Trophoblast cell (in vitro differentiated cells and primary cell): ENCODE measurements around the gene TREML2.

Experiments
- DNase-seq, 2 donors: peaks; one replicate each; pipeline ENCODE4 v3.0.0-alpha.2; 2016
- H2AFZ ChIP-seq: 2 replicates; pipeline ENCODE4 v1.6.1; 2013; ENCODE audit warnings: low read length, moderate library complexity, mild to moderate bottlenecking; ENCODE audit not compliant: insufficient read depth, poor library complexity
- H2AK5ac ChIP-seq: 2 replicates; pipeline ENCODE4 v1.6.1; 2013; ENCODE audit warnings: mild to moderate bottlenecking, low read length
- H2BK120ac ChIP-seq: 2 replicates; pipeline ENCODE4 v1.6.1; 2013; ENCODE audit warnings: low read length, mild to moderate bottlenecking, moderate library complexity; ENCODE audit not compliant: insufficient read depth, poor library complexity
- H2BK12ac ChIP-seq: 2 replicates; pipeline ENCODE4 v1.6.1; 2013; ENCODE audit warnings: mild to moderate bottlenecking, low read length, moderate library complexity
- H2BK5ac ChIP-seq: 2 replicates; pipeline ENCODE4 v1.6.1; 2013; ENCODE audit warnings: low read length, low read depth, moderate library complexity, mild to moderate bottlenecking; ENCODE audit not compliant: poor library complexity
- H3K14ac ChIP-seq: 2 replicates; pipeline ENCODE4 v1.6.1; 2013; ENCODE audit warnings: mild to moderate bottlenecking, low read length
- H3K18ac ChIP-seq: 2 replicates; pipeline ENCODE4 v1.6.1; 2013; ENCODE audit warnings: mild to moderate bottlenecking, low read length
- H3K23ac ChIP-seq: 2 replicates; pipeline ENCODE4 v1.6.1; 2013; ENCODE audit warnings: low read length
- H3K27ac ChIP-seq: 2 replicates; pipeline ENCODE4 v1.5.1; 2013; ENCODE audit warnings: low read depth, mild to moderate bottlenecking, inconsistent platforms, low read length, moderate library complexity
- H3K27me3 ChIP-seq: 2 replicates; pipeline ENCODE4 v1.6.1; 2013; ENCODE audit warnings: inconsistent platforms, mild to moderate bottlenecking, low read length, moderate library complexity; ENCODE audit not compliant: insufficient read depth
- H3K36me3 ChIP-seq, 2 experiments: 1 replicate in 1 of 2; 2 replicates in 1 of 2; pipeline ENCODE4 v1.6.1; 2013; ENCODE audit warnings: low read length in 2 of 2, mild to moderate bottlenecking in 2 of 2, moderate library complexity in 1 of 2; ENCODE audit not compliant: insufficient read depth in 2 of 2, control insufficient read depth in 1 of 2
- H3K4ac ChIP-seq: 2 replicates; pipeline ENCODE4 v1.6.1; 2013; ENCODE audit warnings: low read depth, mild to moderate bottlenecking, low read length, moderate library complexity
- H3K4me1 ChIP-seq, 2 experiments: 1 replicate in 1 of 2; 2 replicates in 1 of 2; pipeline ENCODE4 v1.6.1; 2013; ENCODE audit warnings: low read length in 2 of 2, mild to moderate bottlenecking in 2 of 2, moderate library complexity in 1 of 2; ENCODE audit not compliant: insufficient read depth in 2 of 2, control insufficient read depth in 1 of 2
- H3K4me2 ChIP-seq: 2 replicates; pipeline ENCODE4 v1.6.1; 2013; ENCODE audit warnings: inconsistent platforms, mild to moderate bottlenecking, low read length, moderate library complexity
- H3K4me3 ChIP-seq: 2 replicates; pipeline ENCODE4 v1.5.1; 2013; ENCODE audit warnings: mild to moderate bottlenecking, low read depth, low read length, inconsistent platforms
- H3K79me1 ChIP-seq: one replicate; pipeline ENCODE4 v1.6.1; 2013; ENCODE audit warnings: low read length
- H3K79me2 ChIP-seq: 2 replicates; pipeline ENCODE4 v1.6.1; 2013; ENCODE audit warnings: low read length, mild to moderate bottlenecking; ENCODE audit not compliant: control insufficient read depth, insufficient read depth, poor library complexity
- H3K9ac ChIP-seq: 2 replicates; pipeline ENCODE4 v1.6.1; 2013; ENCODE audit warnings: mild to moderate bottlenecking, low read length
- H3K9me3 ChIP-seq: 2 replicates; pipeline ENCODE4 v1.6.1; 2013; ENCODE audit warnings: low read depth, mild to moderate bottlenecking, control low read depth, inconsistent platforms, low read length; ENCODE audit not compliant: insufficient read depth
- H4K12ac ChIP-seq: 2 replicates; pipeline ENCODE4 v1.6.1; 2013; ENCODE audit warnings: low read depth, mild to moderate bottlenecking, low read length, moderate library complexity
- H4K8ac ChIP-seq: 2 replicates; pipeline ENCODE4 v1.6.1; 2013; ENCODE audit warnings: low read depth, mild to moderate bottlenecking, low read length, moderate library complexity
- H4K91ac ChIP-seq: one replicate; pipeline ENCODE4 v1.6.1; 2013; ENCODE audit warnings: low read depth, mild to moderate bottlenecking, low read length, moderate library complexity
- WGBS: extraction: QIAGEN DNeasy Blood & Tissue Kit; methylation state at CpG from one replicate; pipeline ENCODE4 v1.1.7; 2013; ENCODE audit warnings: missing lambda C conversion rate; ENCODE audit not compliant: insufficient read length, insufficient coverage; ENCODE audit errors: extremely low coverage; 5-methylcytosine and 5-hydroxymethylcytosine counted together

The TREML2 gene

GRCh38 chr6:41208439-41209106, 7.6 kb upstream of the TREML2 start:
- Histone ChIP-seq H3K9ac (no peak overlapping the region), H3K79me1 (no peaks in the 10 kb centered on the region), H3K27ac (no peak overlapping the region), H2AK5ac (no peak overlapping the region), H4K91ac (no peak overlapping the region), H3K23ac (no peak overlapping the region), H3K27me3 (no peaks in the 10 kb centered on the region), H2AFZ (no peak overlapping the region), H3K4me2 (no peak overlapping the region), H3K4me3 (no peak overlapping the region), H4K12ac (no peak overlapping the region), H3K36me3 (no peaks in the 10 kb centered on the region), H3K18ac (no peak overlapping the region), H3K9me3 (peaks cover 2% of the 10 kb centered on the region), H4K8ac (no peak overlapping the region), H3K14ac (no peak overlapping the region), H2BK120ac (no peak overlapping the region), H2BK12ac (no peak overlapping the region), H3K4me1 (no peaks in the 10 kb centered on the region), H3K79me2 (no peaks in the 10 kb centered on the region), H2BK5ac (no peak overlapping the region), H3K4ac (no peak overlapping the region)
- no CpG with 5 or more reads among the region's 7 CpGs for WGBS
- DNase-seq = no peak

- Histone ChIP-seq H3K18ac (no peak overlapping the region), H3K79me2 (no peaks in the 10 kb centered on the region), H3K4me2 (no peak overlapping the region), H3K27me3 (no peaks in the 10 kb centered on the region), H3K9me3 (peaks cover 2% of the 10 kb centered on the region), H3K36me3 (no peaks in the 10 kb centered on the region), H3K4ac (no peak overlapping the region), H2BK120ac (no peak overlapping the region), H3K4me3 (no peak overlapping the region), H2AFZ (no peak overlapping the region), H2AK5ac (no peak overlapping the region), H2BK5ac (no peak overlapping the region), H3K79me1 (no peaks in the 10 kb centered on the region), H4K8ac (no peak overlapping the region), H2BK12ac (no peak overlapping the region), H3K4me1 (peaks cover 0 to 4% of the 10 kb centered on the region in 2 experiments), H4K91ac (no peak overlapping the region), H3K9ac (no peak overlapping the region), H3K23ac (no peak overlapping the region), H3K27ac (no peak overlapping the region), H3K14ac (no peak overlapping the region), H4K12ac (no peak overlapping the region)
- WGBS = no CpG with 5 or more reads among the region's 1 CpG
- peak in 1 of 2 donors; percentile 58 for DNase-seq
Observed at GRCh38 chr6:41204156-41204555, 3.2 kb upstream of the TREML2 start.

- Histone ChIP-seq H3K9me3 (peaks cover 2% of the 10 kb centered on the region), H3K23ac (no peak overlapping the region), H3K18ac (no peak overlapping the region), H3K14ac (no peak overlapping the region), H3K4me2 (no peak overlapping the region), H2BK120ac (no peak overlapping the region), H3K36me3 (no peaks in the 10 kb centered on the region), H3K27ac (no peak overlapping the region), H3K27me3 (no peaks in the 10 kb centered on the region), H2AK5ac (no peak overlapping the region), H3K4me1 (peaks cover 0 to 4% of the 10 kb centered on the region in 2 experiments), H3K4me3 (no peak overlapping the region), H3K9ac (no peak overlapping the region), H4K91ac (no peak overlapping the region), H4K8ac (no peak overlapping the region), H3K79me2 (no peaks in the 10 kb centered on the region), H2BK12ac (no peak overlapping the region), H2AFZ (no peak overlapping the region), H2BK5ac (no peak overlapping the region), H3K79me1 (no peaks in the 10 kb centered on the region), H3K4ac (no peak overlapping the region), H4K12ac (no peak overlapping the region)
- no CpG with 5 or more reads among the region's 8 CpGs for WGBS
- DNase-seq = no peak
Observed at GRCh38 chr6:41201764-41202173, 820 bp upstream of the TREML2 start.

- H4K8ac ChIP-seq = no peak overlapping the region
- WGBS = no CpG with 5 or more reads among the region's 2 CpGs
- H3K27me3 ChIP-seq = no peaks in the 10 kb centered on the region
- no peaks in the 10 kb centered on the region for H3K79me1 ChIP-seq
- H2BK12ac ChIP-seq = no peak overlapping the region
- H4K12ac ChIP-seq = no peak overlapping the region
- peak overlapping the region; percentile 9 for H3K27ac ChIP-seq
- no peaks in the 10 kb centered on the region for H3K79me2 ChIP-seq
- H3K23ac ChIP-seq = no peak overlapping the region
- H3K9ac ChIP-seq = no peak overlapping the region
- no peak overlapping the region for H3K14ac ChIP-seq
- H3K36me3 ChIP-seq = no peaks in the 10 kb centered on the region
- no peak overlapping the region for H3K4me3 ChIP-seq
- peaks cover 2% of the 10 kb centered on the region for H3K9me3 ChIP-seq
- H2BK120ac ChIP-seq = no peak overlapping the region
- H3K18ac ChIP-seq = no peak overlapping the region
- no peak overlapping the region for H4K91ac ChIP-seq
- no peak overlapping the region for H3K4me2 ChIP-seq
- no peak overlapping the region for H2BK5ac ChIP-seq
- H3K4ac ChIP-seq = no peak overlapping the region
- no peak overlapping the region for H2AFZ ChIP-seq
- peaks cover 0 to 4% of the 10 kb centered on the region in 2 experiments for H3K4me1 ChIP-seq
- no peak for DNase-seq
- H2AK5ac ChIP-seq = no peak overlapping the region
Observed at GRCh38 chr6:41200296-41200900, 551 bp downstream of the TREML2 start.
